ENCODE results near the gene ENDOV.
"Not testable (repeated sequence)": the region's sequence is repeated elsewhere in the genome, so short reads cannot be mapped to it uniquely, and the experiment has no call there.

Gene ENDOV

DNA sequence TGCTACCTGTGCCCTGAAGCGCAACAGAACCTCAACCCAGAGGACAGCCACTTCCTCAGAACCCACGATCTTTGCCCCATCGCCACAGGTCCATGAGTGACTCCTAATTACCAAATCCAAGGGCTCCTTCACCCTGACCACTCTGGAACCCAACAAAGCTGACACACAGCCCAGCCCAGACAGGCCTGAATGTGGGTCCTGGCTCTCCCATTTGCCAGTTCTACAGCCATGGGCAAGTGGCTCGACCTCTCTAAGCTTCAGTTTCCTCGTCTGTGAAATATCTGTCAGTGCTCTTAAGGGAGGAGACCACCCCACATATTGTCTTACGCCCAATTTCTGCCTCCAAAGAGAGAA, 18.0 kb upstream of the ENDOV start:
- Histone ChIP-seq H3K27me3 (ENCODE audit: control insufficient read depth in 1 of 2, insufficient read depth in 1 of 2, low read length in 2 of 2) (no peaks in the 10 kb centered on the region), H3K9ac (ENCODE audit: low read length) (no peak overlapping the region), H2AK5ac (ENCODE audit: low read length, severe bottlenecking) (no peak overlapping the region), H3K27ac (ENCODE audit: low read length, poor library complexity, severe bottlenecking) (no peak overlapping the region), H4K91ac (ENCODE audit: low read length) (no peak overlapping the region), H3K79me1 (replicated peaks; ENCODE audit: low read length, poor library complexity, severe bottlenecking) (peaks cover 8% of the 10 kb centered on the region), H4K8ac (ENCODE audit: low read length) (no peak overlapping the region), H2AFZ (ENCODE audit: low read depth, low read length) (no peak overlapping the region), H2BK5ac (ENCODE audit: low read depth, low read length, poor library complexity, severe bottlenecking) (no peak overlapping the region), H3K4ac (ENCODE audit: low read depth in 1 of 2, low read length in 2 of 2) (no peak overlapping the region), H3K4me2 (ENCODE audit: low read length, poor library complexity, severe bottlenecking) (no peak overlapping the region), H3K23ac (ENCODE audit: low read length in 2 of 2) (no peak overlapping the region), H2BK120ac (ENCODE audit: low read depth, low read length) (no peak overlapping the region), H2BK12ac (ENCODE audit: low read length in 2 of 2) (no peak overlapping the region), H3K18ac (ENCODE audit: low read depth in 1 of 2, low read length in 2 of 2) (no peak overlapping the region), H3K14ac (ENCODE audit: low read length in 2 of 2) (no peak overlapping the region), H3K36me3 (ENCODE audit: control insufficient read depth in 1 of 2, insufficient read depth in 2 of 2, low read depth in 1 of 2, low read length in 2 of 2) (peaks cover 25 to 40% of the 10 kb centered on the region in 2 experiments), H3K4me1 (ENCODE audit: control insufficient read depth, insufficient read depth, low read depth, low read length) (no peaks in the 10 kb centered on the region), H3K4me3 (ENCODE audit: insufficient read depth in 1 of 2, low read depth in 1 of 2, low read length in 2 of 2) (no peak overlapping the region), H2BK15ac (ENCODE audit: low read depth, poor library complexity, severe bottlenecking) (no peak overlapping the region), H3K9me3 (ENCODE audit: control insufficient read depth, low read length) (no peaks in the 10 kb centered on the region)
- WGBS, result 93% methylated on average over 6 of the region's 6 CpGs
- no peak for DNase-seq

DNA sequence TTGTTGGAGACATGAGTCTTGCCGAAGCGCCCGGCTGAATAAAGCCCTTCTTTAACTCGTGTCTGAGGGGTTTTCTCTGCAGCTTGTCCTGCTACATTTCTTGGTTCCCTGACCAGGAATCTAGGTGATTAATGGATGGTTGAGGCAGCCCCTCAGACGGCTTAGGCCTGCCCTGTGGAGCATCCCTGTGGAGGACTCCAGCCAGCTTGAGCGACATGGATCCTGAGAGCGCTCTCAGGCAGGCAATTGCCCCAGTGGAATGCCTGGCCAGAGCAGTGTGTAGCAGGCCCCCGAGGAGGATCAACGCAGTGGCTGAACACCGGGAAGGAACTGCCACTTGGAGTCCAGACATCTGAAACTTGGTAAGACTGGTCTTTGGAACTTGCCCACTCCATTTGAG, 17.3 kb upstream of the ENDOV start:
- H3K79me1 ChIP-seq (replicated peaks; ENCODE audit: low read length, poor library complexity, severe bottlenecking), result peaks cover 8% of the 10 kb centered on the region
- H2BK12ac ChIP-seq (ENCODE audit: low read length in 2 of 2), result no peak overlapping the region
- WGBS, result 78% methylated on average over 10 of the region's 10 CpGs
- no peak overlapping the region for H3K23ac ChIP-seq (ENCODE audit: low read length in 2 of 2)
- no peak overlapping the region for H2BK5ac ChIP-seq (ENCODE audit: low read depth, low read length, poor library complexity, severe bottlenecking)
- H2AK5ac ChIP-seq (ENCODE audit: low read length, severe bottlenecking), result no peak overlapping the region
- H3K4ac ChIP-seq (ENCODE audit: low read depth in 1 of 2, low read length in 2 of 2), result no peak overlapping the region
- no peaks in the 10 kb centered on the region for H3K27me3 ChIP-seq (ENCODE audit: control insufficient read depth in 1 of 2, insufficient read depth in 1 of 2, low read length in 2 of 2)
- no peak overlapping the region for H2BK15ac ChIP-seq (ENCODE audit: low read depth, poor library complexity, severe bottlenecking)
- H4K8ac ChIP-seq (ENCODE audit: low read length), result no peak overlapping the region
- peaks cover 23 to 35% of the 10 kb centered on the region in 2 experiments for H3K36me3 ChIP-seq (ENCODE audit: control insufficient read depth in 1 of 2, insufficient read depth in 2 of 2, low read depth in 1 of 2, low read length in 2 of 2)
- H3K9ac ChIP-seq (ENCODE audit: low read length), result no peak overlapping the region
- no peak overlapping the region for H4K91ac ChIP-seq (ENCODE audit: low read length)
- no peak for DNase-seq
- no peak overlapping the region for H2AFZ ChIP-seq (ENCODE audit: low read depth, low read length)
- no peak overlapping the region for H3K18ac ChIP-seq (ENCODE audit: low read depth in 1 of 2, low read length in 2 of 2)
- no peak overlapping the region for H3K14ac ChIP-seq (ENCODE audit: low read length in 2 of 2)
- H3K9me3 ChIP-seq (ENCODE audit: control insufficient read depth, low read length), result no peaks in the 10 kb centered on the region
- no peak overlapping the region for H3K4me3 ChIP-seq (ENCODE audit: insufficient read depth in 1 of 2, low read depth in 1 of 2, low read length in 2 of 2)
- no peak overlapping the region for H3K27ac ChIP-seq (ENCODE audit: low read length, poor library complexity, severe bottlenecking)
- no peak overlapping the region for H3K4me2 ChIP-seq (ENCODE audit: low read length, poor library complexity, severe bottlenecking)
- no peaks in the 10 kb centered on the region for H3K4me1 ChIP-seq (ENCODE audit: control insufficient read depth, insufficient read depth, low read depth, low read length)
- no peak overlapping the region for H2BK120ac ChIP-seq (ENCODE audit: low read depth, low read length)

DNA sequence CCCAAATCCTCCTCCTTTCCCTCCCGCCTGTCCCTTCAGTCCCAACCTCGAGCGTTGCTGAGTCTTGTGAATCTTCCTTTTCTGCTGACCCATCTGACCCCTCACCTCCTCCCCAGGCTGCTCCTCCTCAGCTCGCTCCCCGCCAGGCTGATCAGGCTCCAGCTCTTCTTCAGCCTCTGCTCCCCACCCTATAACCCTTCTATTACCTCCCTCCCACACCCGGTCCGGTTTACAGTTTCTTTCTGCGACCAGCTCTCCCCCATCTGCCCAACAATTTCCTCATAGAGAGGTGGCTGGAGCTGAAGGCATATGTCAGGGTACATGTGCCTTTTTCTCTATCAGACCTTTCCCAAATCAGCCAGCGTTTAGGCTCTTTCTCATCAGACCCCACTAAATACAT, 13.9 kb upstream of the ENDOV start:
- not testable (repeated sequence) for H3K27ac ChIP-seq (ENCODE audit: low read length, poor library complexity, severe bottlenecking); H3K4me1 ChIP-seq (ENCODE audit: control insufficient read depth, insufficient read depth, low read depth, low read length); H4K91ac ChIP-seq (ENCODE audit: low read length); H3K36me3 ChIP-seq (ENCODE audit: control insufficient read depth in 1 of 2, insufficient read depth in 2 of 2, low read depth in 1 of 2, low read length in 2 of 2); H2BK12ac ChIP-seq (ENCODE audit: low read length in 2 of 2); H2BK120ac ChIP-seq (ENCODE audit: low read depth, low read length); H4K8ac ChIP-seq (ENCODE audit: low read length); DNase-seq; H3K14ac ChIP-seq (ENCODE audit: low read length in 2 of 2); H3K9me3 ChIP-seq (ENCODE audit: control insufficient read depth, low read length); H3K9ac ChIP-seq (ENCODE audit: low read length); H2AK5ac ChIP-seq (ENCODE audit: low read length, severe bottlenecking); H2BK15ac ChIP-seq (ENCODE audit: low read depth, poor library complexity, severe bottlenecking); H3K27me3 ChIP-seq (ENCODE audit: control insufficient read depth in 1 of 2, insufficient read depth in 1 of 2, low read length in 2 of 2); H2AFZ ChIP-seq (ENCODE audit: low read depth, low read length); H3K4me2 ChIP-seq (ENCODE audit: low read length, poor library complexity, severe bottlenecking); H3K18ac ChIP-seq (ENCODE audit: low read depth in 1 of 2, low read length in 2 of 2); H2BK5ac ChIP-seq (ENCODE audit: low read depth, low read length, poor library complexity, severe bottlenecking); H3K4ac ChIP-seq (ENCODE audit: low read depth in 1 of 2, low read length in 2 of 2); H3K23ac ChIP-seq (ENCODE audit: low read length in 2 of 2)
- H3K4me3 ChIP-seq (ENCODE audit: insufficient read depth in 1 of 2, low read depth in 1 of 2, low read length in 2 of 2), result peak overlapping the region in 1 of 2 experiments; percentile 64
- WGBS, result 90% methylated on average over 9 of the region's 9 CpGs
- H3K79me1 ChIP-seq (replicated peaks; ENCODE audit: low read length, poor library complexity, severe bottlenecking), result peaks cover 10% of the 10 kb centered on the region

DNA sequence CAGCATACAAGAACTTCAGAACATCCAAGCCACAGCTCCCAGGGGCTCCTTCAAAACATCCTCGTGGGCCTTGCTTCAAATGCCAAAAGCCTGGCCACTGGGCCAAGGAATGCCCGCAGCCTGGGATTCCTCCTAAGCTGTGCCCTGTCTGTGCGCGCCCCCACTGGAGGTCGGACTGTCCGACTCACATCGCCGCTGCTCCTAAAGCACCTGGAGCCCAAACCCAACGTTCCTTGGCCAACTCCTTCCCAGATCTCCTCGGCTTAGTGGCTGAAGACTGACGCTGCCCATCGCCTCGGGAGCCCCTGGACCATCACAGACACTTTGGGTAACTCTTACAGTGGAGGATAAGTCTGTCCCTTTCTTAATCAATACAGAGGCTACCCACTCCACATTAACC, 12.9 kb upstream of the ENDOV start:
- not testable (repeated sequence) for H3K14ac ChIP-seq (ENCODE audit: low read length in 2 of 2); H3K36me3 ChIP-seq (ENCODE audit: control insufficient read depth in 1 of 2, insufficient read depth in 2 of 2, low read depth in 1 of 2, low read length in 2 of 2); H3K23ac ChIP-seq (ENCODE audit: low read length in 2 of 2); H3K79me1 ChIP-seq (replicated peaks; ENCODE audit: low read length, poor library complexity, severe bottlenecking); H2AFZ ChIP-seq (ENCODE audit: low read depth, low read length); H3K4me3 ChIP-seq (ENCODE audit: insufficient read depth in 1 of 2, low read depth in 1 of 2, low read length in 2 of 2); H3K27ac ChIP-seq (ENCODE audit: low read length, poor library complexity, severe bottlenecking); H3K9me3 ChIP-seq (ENCODE audit: control insufficient read depth, low read length); H3K4ac ChIP-seq (ENCODE audit: low read depth in 1 of 2, low read length in 2 of 2); H3K18ac ChIP-seq (ENCODE audit: low read depth in 1 of 2, low read length in 2 of 2); H2AK5ac ChIP-seq (ENCODE audit: low read length, severe bottlenecking); H3K4me1 ChIP-seq (ENCODE audit: control insufficient read depth, insufficient read depth, low read depth, low read length); H2BK15ac ChIP-seq (ENCODE audit: low read depth, poor library complexity, severe bottlenecking); H3K4me2 ChIP-seq (ENCODE audit: low read length, poor library complexity, severe bottlenecking); H4K8ac ChIP-seq (ENCODE audit: low read length); DNase-seq; H4K91ac ChIP-seq (ENCODE audit: low read length); H2BK120ac ChIP-seq (ENCODE audit: low read depth, low read length); H2BK5ac ChIP-seq (ENCODE audit: low read depth, low read length, poor library complexity, severe bottlenecking); H2BK12ac ChIP-seq (ENCODE audit: low read length in 2 of 2); H3K9ac ChIP-seq (ENCODE audit: low read length)
- 91% methylated on average over 13 of the region's 13 CpGs for WGBS
- H3K27me3 ChIP-seq (ENCODE audit: control insufficient read depth in 1 of 2, insufficient read depth in 1 of 2, low read length in 2 of 2), result peaks cover 0 to 12% of the 10 kb centered on the region in 2 experiments
